ENCODE measurements around the gene E2F6.
A peak's percentile ranks its signal among the peaks of the same experiment; 100 is the strongest.

E2F6 gene

DNA sequence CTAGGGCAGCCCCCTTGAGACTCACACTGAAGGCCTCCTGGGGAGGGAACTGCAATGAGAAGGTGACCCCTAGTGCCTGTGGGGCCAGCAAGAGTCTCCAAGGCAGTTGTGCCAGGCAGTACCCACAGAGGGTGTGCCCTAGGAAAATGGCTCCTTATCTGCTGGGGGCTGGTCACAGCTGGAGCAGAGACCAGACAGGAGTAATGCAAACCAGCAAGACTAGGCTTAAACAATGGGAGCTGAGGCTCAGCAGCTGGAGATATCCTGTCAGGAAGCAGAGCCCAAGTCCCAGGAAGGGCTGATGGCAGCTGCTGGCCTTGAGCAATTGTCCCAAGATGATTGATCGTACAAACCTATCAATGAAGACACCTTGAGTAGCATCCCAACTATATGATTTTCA, 26.8 kb upstream of the E2F6 start:
- FAIRE-seq = no peak

DNA sequence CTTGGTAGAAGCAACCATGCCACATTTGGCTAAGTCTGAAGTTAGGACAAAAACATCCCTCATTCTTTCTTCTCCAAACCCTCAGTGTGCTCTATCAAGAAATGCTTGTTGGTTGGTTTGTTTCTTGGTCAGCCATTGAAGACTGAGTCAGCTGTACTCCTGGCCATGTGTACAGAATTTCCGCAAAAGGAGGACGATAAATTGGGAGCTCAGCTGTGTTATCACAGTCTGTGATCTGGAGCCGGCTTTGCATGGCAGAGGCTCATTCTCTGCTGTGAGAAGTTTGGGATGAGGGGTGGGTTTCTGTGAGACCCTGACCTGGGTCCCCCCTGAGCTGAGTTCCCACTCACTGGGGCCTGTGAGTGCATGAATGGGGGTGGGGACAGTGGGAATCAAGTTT, 26.3 kb upstream of the E2F6 start:
- no peak for FAIRE-seq

DNA sequence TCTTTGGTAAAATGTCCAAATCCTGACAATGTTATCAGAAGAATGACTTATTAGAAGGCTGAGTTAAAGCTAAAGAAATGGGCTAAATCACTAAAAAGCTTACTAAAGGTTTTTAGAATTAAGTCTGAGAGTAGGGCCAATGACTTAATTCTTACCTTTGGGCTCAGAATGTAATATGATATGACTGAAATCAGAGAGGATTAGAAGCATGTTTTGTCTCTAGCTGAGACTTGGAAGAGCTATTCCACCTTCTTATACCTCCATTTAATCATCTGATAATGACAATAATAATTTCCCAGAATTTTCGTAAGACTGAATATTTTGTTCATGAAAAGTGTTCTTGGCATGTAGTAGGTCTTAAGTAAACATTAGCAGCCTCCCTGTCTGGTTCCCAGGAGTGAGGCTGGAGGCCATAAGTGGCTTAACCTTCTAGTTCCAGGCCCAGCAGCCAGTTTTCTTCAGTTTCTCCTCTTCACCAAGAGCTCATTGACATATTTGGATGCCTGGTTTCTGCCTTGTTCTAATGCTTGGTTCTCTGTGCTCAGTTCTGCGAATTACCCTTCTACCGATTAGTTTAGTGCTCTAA, 25.5 kb upstream of the E2F6 start:
- no peak for FAIRE-seq

DNA sequence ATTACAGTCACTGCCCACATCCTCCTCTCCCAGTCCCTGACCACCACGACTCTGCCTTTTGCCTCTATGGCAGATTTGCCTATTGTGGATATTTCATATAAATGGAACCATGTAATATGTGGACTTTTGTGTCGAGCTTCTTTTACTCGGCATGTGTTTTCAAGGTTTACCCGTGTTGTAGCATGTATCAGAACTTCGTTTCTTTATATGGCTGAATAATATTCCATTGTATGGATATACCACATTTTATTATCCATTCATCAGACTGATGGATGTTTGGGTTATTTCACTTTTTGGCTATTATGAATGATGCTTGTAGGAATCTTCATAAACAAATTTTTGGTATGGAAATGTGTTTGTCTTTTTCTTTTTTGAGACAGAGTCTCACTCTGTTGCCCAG, 24.2 kb upstream of the E2F6 start:
- no peak for FAIRE-seq

DNA sequence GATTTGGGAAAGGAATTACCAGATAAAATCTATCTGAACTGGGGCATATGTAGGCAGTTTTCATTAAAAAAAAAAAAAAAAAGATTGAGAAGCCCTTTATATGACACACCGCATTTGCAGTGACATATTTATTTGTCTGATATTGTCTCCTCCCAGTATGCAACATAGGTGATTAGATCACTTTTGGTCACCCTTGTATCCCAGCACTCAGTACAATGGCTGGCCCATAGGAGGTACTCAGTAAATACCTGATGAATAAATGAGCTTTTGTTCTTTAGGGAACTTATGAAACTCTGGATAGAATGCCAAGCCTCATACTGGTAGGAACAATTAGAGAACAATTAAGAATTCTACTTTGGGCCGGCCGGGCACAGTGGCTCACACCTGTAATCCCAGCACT, 22.8 kb upstream of the E2F6 start:
- no peak for FAIRE-seq

DNA sequence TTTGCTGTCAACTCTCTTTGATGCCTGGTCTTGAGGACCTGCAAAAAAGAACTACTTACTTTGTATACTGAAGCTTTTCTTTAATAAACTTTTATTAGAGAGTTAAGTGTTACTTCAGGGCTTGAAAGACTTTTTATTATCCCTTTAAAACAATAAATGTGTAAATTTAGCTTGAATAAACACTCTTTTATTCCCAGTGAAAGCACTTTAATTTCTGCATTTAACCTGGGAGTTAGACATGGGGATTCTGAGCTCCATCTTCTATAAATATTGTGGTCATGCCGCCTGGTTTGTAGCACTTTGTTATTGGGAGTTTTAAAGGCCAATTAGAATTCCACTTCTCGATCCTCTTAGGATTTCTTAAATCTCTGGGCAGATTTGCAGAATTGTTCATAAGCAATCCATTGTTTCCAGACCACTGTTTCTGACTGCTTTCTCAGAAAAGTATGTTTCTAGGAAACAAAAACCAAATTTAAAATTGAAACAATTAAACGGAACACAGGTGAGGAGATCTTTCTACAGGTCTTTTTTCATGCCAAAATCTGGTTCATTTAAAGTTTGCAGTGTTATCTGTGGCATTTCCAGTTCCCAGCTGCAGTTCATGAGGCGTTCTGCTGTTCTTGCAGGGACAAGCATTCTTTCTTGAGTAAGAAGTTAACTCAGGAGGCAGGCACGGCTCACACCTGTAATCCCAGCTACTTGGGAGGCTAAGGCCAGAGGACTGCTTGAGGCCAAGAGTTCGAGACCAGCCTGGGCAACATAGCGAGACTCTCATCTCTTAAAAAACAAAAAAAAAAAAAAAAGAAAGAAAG, 18.1 kb upstream of the E2F6 start:
- no peak for FAIRE-seq

DNA sequence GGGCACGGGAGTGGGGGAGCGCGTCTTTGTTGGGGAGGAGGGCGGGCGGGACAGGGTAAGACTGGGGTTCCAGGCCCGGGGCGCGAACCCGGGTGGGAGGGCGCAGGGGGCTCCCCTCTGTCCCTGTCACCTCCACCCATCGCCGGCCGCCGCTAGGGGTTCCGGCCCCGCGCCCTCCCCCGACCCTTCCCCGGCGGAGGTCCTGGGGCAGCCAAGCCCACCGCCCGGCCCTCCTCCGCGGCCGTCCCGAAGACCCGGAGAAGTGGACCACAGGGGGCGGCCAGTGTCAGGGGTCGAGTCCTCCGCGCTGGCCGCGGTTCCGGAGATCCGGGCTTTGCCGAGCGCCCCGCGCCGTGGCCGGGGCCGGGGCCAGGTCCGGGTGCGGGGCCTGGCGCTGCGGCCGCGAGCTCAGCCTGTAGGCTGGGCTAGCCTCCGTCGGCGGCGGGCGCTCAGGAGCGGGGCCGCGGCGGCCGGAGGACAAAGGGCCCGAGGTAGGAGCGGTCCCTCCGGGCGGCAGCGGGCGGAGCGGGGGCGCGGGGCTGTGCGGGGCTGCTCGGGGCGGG, 16.6 kb upstream of the E2F6 start:
- no peak for FAIRE-seq

DNA sequence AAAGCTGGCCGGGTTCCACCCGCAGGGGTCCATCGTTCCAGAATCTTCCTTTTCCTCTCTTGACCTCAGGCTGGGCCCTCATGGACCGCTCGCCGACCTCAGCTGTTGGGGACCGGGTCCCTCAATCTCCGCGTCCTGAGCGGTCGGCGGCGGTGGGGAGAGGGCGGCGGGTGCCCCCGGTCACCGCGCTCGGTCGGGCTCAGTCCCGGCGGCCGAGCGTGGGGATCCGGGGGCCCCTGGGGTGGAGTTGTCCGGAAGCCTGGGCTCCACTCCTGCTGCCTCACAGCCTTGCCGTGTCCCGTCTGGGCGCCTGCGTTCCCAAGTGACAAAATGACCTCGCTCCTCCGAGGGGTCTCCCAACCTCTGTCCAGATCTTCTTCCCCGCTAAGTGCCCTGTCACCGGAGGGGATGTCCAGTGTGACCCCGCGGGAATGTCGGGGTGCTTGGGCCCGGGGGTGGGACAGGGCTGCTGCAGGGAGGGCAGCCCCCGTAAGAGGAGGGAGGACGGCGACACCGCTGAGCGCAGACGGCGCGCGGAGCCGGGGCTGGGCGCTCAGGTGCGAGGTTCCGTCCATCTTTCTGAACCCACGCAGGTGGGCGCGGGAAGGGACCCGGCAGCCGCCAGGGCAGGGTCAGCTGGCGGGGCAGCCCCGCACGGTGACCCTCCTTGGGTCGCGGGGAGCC, 16.0 kb upstream of the E2F6 start:
- no peak for FAIRE-seq

DNA sequence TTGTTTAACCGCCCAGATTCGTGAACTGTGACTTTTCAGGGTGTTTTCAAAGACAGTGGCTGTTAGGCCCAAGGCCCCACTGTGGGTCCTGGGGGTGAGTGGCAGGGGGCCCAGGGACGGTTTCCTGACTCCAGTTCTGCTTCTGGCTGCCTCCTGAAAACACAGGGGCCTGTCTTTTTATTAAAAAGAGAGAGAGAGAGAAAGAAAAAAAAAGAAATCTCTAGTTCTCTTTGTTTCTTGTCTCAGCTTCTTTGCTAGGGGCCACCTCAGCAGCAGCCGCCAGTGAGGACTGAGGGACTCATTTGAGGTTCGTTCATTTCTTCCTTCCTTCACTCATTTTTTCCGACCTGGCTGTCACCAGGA, 15.4 kb upstream of the E2F6 start:
- FAIRE-seq = no peak

DNA sequence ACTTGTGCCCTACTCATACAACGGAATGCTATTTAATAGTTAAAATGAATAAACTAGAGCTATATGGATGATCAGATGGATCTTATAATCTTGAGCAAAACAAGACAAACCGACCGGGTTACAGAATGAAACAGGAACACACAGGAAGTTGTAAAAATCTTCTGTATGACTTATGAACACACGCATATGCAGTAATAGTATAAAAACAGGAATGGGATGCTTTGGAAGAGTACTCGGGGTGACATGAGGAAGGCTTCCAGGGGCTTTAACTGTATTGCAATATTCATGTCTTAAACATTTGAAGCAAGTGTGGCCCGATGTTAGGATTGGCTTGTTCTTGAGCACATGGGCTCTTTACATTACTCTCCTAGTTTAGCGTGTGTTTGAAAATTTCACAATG, 14.9 kb upstream of the E2F6 start:
- no peak for FAIRE-seq

DNA sequence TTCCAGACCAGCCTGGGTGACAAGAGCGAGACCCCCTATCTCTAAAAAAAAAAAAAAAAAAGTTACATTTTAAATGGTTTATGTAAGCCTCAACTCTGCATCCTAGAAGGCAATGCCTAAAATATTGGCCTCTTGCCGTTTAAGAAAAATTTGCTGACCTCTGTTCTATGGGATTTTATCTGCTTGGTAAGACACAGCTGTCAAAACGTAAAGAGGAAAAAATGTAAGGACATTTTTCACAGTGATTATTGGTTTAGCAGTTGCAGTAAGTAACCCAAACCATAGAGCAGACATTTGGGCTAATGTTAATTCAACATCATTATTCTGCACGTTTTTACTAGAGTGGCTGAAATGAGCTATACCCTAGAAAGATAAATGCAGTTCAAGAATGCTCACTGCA, 14.4 kb upstream of the E2F6 start:
- FAIRE-seq = no peak

DNA sequence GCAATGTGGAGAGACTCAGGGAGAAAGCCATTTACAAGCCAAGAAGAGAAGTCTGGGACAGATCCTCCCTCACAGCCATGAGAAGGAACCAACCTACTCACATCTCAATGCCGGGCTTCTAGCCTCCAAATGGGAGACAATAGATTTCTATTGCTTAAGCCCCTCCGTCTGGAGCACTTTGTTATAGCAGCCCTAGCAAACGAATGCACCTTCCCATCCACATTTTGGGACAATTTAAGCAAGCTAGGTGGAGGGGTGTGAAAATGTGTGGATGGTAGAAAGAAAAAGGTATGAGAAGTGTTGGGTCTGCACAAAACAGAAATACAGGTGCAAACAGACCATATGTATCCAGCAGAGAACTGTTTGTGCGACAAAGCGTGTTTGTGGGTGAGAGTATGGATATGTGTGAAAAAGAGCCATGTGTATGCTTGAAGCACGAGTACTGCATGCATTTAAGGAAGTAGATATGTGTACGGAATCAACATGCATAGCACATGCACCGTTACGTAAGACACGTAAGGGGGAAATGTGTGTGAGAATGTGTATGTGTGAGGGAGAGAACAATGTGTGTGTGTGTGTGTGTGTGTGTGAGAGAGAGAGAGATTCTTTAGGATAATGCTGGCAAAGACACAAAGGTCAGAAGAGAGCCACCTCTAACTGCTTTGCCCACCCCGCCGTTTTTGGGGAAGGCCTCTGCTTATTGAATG, 13.1 kb upstream of the E2F6 start:
- FAIRE-seq = no peak

DNA sequence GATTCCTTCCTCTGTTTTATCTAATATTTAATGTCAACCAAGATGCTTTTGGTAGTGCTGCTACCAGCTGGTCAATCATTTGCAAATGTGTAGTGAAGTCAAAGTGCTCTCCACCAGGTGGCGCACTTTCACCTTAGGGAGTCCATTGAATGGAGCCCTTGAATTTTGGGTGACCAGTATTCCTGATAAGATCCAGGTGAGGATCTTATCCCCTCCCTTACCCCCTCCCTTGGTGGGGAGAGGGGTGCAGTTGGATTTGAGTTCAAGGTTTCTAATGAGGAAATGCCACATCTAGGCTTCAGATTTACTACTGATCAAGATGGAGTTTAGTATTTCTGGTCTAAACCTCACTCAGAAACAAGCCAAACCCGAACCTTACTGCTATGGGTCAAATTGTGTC, 12.0 kb upstream of the E2F6 start:
- FAIRE-seq = peak; percentile 91

DNA sequence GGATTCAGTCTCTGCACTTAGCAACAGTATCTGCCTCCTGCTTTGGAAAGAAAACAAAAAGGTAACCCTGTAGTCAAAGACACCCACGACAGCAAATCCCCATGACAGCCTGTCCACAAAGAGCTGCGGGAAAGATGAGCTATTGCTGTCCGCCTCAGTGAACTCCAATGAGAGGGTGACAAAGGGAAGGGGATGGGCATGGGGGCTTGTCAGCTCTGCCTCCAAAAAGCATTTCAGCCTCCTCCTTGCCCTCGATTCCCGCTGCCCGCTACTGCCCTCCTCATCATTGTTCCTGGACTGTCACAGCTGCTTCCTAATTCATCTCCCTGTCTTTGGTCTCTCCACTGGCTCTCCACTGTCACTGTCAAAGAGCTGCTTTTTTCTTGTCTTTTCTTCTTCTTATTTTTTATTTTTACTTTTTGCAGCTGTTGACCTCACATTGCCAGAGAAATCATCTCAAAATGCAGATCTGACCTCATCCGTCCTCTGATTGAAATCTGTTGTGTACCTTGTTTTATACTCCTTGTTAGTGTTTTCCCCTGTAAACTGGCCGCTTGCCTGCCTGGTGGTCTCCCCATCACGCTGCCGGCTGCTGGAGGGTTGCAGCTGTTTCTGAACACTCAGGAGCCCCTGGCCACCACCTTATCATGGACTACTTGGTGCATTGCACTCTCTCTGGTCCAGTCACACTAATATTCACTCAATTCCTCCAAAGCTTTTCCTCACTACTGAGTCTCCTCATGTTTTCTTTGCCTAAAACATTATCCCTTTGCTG, 7.9 kb upstream of the E2F6 start:
- FAIRE-seq = no peak

DNA sequence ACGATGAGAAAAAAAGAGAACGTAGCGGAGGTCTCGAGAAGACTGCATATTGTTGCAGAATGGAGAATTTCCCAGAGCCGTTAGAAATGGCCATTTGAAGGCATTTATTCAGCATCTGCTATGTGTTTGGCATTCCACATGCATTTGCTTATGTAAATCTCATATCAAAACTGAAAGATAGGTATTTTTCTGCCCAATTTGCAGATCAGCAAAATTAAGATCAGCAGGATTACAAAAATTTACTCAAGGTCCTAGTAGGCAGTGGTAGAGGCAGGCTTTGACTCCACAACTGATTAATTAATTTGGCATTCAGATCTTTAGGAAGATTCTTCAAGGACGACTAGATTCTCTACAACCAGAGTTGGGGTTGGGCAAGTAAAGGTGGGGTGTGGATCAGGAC, 1.8 kb upstream of the E2F6 start:
- FAIRE-seq = no peak

DNA sequence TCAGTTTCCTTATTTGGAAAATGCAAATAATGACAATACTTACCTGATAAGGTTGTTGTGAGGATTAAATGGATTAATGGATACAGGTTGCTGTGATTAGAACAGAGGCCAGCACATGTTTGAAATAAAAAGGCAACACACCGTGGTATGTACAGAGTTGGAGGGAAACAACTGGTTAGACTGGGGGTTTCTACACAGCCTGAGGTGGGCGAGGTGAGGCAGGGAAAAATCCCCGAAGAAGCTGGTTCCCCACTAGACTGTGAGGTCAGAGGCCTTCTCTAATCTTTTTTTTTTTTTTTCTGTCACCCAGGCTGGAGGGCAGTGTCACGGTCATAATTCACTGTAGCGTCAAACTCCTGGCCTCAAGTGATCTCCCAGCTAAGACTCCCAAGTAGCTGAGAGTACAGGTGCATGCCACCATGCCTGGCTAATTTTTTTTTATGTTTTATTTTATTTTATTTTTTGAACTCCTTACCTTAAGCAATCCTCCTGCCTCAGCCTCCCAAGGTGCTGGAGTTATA, 1.2 kb upstream of the E2F6 start:
- no peak for FAIRE-seq

DNA sequence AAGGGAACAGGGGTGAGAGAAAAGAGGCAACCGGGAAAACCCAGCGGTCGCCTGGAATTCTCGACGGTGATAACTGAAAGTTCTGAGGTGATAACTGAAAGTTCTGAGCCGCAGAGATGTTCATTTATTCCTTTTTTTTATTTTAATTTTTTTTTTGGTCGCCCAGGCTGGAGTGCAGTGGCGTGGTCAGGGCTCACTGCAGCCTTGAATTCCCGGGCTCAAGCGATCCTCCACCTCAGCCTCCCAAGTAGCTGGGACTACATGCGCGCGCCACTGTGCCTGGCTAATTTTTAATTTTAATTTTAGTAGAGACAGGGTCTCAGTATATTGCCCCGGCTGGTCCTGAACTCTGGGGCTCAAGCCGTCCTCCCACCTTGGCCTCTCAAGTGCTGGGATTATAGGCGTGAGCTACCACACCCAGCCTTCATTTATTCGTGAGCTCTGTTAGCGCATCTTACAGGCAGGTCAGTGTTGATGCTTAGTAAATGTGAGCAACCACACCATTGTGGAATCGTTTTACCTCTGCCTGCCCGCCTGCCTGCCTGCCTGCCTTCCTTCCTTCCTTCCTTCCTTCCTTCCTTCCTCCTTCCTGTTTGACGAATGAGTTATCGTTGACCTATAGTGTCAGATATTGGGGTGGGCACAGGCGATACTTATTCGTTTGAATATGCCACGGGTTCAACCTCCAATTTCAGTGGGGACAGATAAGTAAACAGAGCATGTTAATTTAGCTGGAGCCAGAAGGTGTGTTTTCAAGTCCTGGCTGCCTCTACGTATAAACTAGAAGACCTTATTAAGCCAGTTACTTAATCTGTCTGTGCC, 557 bp upstream of the E2F6 start:
- no peak for FAIRE-seq

DNA sequence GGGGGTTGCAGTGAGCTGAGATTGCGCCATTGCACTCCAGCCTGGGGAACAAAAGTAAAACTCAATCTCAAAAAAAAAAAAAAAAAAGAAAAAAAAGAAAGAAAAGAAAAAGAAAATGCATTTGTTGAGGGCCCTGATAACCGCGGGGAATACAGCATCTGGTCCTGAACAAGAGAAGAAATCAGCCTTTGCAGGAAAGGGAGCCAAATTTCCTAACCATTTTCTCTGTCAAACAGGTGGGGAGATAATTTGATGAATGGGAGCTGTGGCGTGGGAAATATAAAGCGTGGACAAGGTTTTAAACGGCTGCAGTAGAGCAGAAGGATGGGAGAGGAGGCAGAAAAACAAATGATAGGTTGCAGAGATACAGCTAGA, 864 bp downstream of the E2F6 start:
- FAIRE-seq = no peak

DNA sequence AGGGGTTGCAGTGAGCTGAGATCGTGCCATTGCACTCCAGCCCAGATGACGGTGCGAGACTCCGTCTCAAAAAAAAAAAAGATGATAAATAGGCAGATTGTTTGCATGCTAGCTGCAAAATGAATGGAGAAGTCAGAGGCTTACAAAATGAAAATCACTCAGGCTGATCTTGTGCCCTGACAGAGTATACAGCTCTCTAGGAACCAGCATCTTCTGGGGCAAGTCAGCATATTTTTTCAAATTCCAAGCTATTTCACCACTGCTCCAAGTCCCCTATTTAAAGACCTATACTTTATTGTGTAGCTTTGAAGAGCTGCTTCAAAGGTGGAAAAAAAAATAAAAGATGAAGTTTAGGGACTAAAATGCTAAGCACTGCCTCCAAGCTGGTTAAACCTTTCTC, 6.1 kb downstream of the E2F6 start:
- FAIRE-seq = no peak

DNA sequence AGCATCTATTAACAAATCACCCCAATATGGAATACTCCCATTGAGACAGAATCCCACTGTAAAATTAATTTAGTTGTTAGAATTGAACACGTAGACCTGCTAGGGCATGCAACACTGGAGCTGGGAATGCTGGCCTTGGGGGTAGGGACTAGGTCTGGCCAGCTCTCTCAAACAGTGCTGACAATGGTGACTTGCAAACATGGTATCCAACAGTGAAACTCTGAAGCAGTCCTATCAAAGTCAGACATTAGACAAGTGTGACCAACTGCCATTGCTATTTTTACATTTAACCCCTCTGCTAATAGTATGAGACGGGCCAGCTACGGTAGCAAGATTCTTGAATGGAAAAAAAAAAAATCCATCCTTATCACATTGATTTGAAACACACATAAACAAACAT, 7.2 kb downstream of the E2F6 start:
- FAIRE-seq = no peak

DNA sequence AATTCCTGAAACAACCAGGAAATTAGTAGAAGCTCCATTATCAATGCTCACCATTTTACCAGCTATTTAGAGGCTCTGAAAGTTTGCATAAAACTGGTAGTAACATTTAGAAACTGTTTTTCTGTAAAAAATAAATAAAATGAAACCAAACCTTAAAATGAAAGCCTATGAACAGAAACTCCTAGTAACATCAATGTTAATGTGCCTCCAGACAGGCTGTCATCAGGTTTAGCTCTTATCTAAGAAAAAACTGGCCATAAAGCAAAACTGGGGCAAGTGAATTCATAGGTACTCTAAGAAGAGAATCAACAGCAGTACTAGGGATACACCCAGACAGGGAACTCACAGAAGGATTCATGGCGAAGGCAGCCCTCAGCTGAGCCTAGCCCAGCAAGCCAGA, 8.0 kb downstream of the E2F6 start:
- no peak for FAIRE-seq

DNA sequence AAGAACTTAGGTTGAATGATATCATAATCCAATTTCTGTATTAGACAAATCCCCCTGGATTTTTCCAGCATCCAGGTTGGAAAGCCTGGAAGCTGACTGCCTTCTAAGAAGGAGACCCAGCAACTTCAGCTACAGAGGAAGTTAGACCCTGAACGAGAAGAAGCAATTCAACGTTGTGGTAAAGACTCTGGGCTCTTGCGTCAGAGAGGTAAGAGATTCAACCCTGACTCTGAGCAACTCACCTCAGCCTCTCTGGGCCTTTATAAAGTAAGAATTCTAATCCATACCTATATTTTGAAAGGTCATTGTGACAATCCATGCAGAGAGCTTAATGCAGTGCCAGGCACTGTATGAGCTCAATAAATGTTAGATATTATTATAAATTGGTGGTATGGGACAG, 9.7 kb downstream of the E2F6 start:
- no peak for FAIRE-seq
